Measurements from ENCODE around the gene OR6K2.

The OR6K2 gene

GRCh38 chr1:158681606-158682005, 18.8 kb downstream of the OR6K2 start:
- no peak for DNase-seq

- DNase-seq, result no peak
Observed at GRCh38 chr1:158679289-158679688, 21.2 kb downstream of the OR6K2 start.

- DNase-seq, result no peak
Observed at GRCh38 chr1:158675563-158676323, 24.7 kb downstream of the OR6K2 start.

GRCh38 chr1:158674302-158674701, 26.1 kb downstream of the OR6K2 start:
- DNase-seq, result no peak

GRCh38 chr1:158666037-158666436, 34.4 kb downstream of the OR6K2 start:
- DNase-seq, result no peak

GRCh38 chr1:158654571-158654970, 45.9 kb downstream of the OR6K2 start:
- no peak for DNase-seq

GRCh38 chr1:158654086-158654485, 46.4 kb downstream of the OR6K2 start:
- no peak for DNase-seq

- no peak for DNase-seq
Observed at GRCh38 chr1:158652721-158653334, 47.6 kb downstream of the OR6K2 start.
